HG03108 (cell line): Measurements from ENCODE around the gene PTPRCAP.

Source experiments
- ATAC-seq: cut with Tn5 transposase; IDR thresholded peaks from one replicate; pipeline ENCODE4 v1.9.1; 2021; ENCODE audit warnings: moderate library complexity; ENCODE audit not compliant: unreplicated experiment

The PTPRCAP gene

DNA sequence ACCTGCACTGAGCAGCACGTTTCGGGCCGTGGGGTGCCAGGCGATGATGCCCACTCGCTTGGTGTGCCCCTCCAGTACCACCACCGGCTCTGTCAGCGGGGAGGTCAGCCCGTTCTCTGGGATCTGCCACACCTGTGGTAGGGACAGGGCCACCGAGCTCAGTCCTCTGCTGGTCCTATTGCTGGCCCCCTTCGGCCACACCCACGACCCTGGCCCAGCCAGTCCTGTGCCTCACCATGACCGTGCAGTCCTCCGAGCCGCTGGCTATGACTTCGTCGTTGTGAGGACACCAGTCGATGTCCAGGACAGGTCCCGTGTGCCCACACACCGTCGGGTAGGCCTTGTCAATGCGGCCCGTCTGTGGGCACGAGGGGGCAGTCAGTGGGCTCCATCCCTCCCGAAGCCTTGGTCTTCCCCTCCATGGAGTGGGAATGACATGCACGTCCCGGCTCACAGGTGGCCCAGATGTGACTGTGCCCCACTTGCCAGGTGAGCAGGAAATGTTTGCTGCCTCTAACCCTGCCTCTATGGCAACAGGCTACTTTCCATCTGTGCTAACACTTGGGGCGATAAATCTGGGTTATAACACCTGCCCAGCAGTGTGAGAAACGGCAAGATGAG, 4.4 kb upstream of the PTPRCAP start:
- no peak for ATAC-seq

DNA sequence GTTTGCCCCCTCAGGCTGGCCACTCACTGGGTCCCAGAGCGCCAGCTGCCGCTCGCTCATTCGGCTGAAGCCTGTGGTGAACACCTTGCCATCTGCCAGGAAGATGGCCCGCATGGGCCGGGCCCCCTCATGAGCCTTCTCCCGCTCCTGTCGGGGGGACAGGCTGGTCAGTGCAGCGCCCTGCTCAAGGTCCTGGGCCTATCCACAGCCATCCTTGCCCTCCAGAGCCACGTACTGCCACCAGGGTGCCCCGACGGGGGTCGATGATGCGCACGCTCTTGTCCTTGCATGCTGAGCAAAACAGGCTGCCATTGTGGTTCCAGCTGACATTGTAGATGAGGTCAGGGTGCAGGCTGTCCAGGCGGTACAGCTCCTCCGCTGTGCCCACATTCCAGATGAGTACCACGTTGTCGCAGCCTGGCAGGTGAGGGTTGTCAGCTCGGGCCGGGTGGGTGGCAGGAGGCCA, 3.6 kb upstream of the PTPRCAP start:
- no peak for ATAC-seq

DNA sequence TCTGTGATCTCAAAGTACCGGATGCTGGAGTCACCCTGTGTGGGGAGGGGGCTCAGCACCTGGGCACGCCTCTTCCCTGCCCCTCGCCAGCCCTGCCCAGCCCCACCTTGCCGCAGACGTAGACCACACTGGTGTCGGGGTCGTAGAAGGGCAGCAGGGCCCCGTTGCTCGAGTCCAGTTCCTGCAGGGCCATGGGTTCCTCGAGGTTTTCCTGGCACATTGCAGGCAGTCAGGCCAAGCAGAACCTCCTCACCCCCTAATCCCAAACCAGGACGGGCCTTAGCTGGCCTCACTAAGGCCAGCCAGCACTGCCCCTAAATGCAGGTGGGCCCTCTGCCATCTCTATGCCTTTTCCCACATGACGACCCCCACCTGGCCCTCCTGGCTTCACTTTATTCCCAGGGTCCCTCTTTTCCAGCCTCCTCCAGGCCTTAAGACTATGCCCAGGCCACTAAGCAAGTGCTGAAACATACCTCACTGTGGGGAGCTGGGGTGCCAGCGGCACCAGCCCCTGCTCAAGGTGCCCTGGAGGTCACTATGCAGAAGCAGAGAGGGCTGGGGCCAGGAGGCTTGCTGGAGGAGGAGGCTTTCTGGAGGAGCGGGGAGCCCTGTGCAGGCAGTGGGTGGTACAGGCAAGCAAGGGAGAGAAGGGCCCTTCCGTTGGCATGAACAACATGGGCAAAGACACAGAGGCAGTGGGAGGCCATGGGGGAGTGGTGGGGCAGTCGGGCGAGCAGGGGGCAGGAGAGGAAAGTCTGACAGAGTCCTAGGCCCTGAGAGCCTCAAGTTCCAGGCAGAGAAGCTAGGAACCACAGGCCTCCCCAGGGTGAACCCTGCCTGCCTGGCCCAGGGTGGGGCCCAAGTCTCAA, 3.0 kb upstream of the PTPRCAP start:
- no peak for ATAC-seq

DNA sequence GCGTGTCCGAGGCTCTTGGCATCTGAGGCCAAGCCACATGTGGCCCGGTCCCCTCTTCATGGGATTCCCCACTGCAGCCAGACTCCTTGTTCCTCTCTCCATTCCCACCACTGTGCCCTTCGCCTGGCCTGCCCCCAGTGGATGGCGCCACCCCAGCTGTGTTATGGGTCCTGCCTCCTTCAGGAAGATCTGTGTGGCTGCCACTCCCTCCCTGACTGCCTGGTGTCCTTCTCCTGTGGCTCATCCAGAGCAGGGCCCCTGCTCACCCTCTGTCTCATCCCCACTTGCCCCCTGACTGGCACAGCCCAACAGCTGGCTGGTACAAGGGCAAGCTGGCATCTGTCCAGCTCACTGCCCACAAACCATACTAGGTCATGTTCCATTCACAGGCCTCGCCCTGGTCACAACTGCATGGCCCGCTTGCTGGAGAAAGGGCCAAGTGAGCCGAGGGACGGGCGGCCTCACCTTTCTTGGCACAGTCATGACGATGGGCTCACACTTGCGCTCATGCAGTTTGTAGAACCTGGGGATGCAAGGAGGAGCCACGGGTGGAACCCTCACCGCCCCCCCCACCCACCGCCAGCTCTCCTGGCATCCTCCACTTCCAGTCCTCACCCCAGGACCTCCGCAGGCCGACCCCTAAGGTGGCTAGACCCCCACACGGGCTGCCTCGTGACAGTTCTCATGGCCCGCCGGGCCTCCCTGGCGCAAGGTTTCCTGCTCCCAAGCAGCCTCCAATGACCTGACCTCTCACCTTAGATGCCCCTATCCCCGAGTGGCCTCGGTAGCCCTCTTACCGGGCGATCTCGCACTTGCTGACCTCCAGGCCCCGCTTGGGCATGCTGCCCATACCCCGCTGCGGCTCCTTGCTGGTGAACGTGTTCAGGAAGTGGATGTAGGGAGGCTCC, 2.1 kb upstream of the PTPRCAP start:
- no peak for ATAC-seq

DNA sequence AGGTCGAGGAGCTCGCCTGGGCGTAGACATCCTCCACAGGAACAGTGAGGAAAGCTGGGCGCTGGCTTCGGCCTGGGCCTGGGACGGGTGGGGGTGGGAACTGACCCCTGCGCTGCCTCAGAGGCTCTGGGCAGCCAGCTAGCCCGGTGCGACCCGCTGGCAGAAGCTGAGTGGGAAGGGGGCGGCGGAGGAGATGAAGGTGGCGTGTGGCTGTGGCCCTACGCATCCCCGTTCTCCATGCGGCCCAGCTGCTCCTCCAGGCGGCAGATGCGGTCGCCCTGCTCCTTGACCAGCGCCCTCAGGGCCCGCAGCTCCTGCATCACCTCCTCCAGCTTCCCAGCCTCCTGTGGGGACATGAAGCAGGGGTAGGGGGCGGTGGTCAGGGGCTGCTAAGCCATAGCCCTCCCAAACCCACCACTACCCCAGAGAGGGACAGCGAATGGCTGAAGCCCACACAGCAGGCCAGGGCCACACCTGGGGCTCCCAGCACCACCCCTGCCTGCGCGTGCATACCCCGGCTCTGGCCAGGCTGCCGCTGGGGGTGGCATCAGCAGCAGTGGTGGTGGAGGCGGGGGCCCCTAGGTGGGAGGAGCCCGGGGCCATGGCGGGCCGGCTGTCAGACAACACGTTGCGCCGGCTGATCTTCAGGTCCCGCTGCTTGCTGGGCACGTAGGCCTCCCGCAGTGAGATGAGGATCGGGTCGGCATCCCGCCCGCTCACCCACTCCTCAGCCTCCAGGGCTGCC, 848 bp upstream of the PTPRCAP start:
- no peak for ATAC-seq

DNA sequence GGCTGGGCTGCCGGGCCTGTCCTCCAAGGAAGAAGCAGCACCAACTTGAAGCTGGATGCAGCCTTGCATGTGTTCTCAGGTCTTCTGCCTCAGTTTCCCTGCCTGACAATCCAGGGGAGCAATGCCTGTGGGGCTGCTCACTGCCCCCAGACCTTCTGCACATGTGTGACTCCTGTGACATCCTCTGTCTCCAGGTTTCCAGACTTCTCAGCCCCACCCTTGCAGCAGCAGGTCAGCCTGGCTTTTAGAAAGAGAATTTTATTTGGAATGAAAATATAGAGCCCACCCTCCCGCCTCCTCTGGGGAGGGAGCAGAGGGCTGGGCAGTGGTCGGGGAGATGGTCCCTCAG, 301 bp upstream of the PTPRCAP start:
- ATAC-seq: no peak

DNA sequence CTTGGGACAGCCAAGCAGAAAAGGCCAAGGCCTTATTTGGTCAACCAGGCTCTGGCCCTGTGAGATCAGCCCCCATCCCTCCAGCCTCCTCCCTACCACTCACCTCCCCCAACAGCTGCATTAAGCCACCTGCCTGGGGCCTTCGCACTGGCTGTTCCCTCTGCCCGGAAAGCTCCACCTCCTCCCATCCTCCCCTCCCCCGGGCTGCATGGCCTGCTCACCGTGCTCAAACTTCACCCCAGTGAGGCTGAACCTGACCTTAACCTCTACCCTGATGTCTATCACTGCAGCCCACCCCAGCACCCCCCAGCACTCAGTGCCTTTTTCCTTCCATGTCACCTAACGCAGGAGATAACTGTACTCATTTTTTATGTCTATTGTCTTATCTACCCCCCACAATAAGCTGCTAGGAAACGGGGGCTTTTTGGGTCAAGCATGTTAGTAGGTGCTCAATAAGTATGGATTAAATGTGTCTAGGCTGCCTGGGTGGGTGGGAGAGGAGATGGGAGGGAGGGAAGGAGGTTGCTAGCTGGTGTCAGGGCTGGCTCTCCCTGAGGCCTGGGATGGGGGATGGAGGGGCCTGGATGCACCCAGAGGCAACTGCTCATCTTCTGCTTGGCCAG, 912 bp downstream of the PTPRCAP start:
- ATAC-seq: peak; percentile 41

DNA sequence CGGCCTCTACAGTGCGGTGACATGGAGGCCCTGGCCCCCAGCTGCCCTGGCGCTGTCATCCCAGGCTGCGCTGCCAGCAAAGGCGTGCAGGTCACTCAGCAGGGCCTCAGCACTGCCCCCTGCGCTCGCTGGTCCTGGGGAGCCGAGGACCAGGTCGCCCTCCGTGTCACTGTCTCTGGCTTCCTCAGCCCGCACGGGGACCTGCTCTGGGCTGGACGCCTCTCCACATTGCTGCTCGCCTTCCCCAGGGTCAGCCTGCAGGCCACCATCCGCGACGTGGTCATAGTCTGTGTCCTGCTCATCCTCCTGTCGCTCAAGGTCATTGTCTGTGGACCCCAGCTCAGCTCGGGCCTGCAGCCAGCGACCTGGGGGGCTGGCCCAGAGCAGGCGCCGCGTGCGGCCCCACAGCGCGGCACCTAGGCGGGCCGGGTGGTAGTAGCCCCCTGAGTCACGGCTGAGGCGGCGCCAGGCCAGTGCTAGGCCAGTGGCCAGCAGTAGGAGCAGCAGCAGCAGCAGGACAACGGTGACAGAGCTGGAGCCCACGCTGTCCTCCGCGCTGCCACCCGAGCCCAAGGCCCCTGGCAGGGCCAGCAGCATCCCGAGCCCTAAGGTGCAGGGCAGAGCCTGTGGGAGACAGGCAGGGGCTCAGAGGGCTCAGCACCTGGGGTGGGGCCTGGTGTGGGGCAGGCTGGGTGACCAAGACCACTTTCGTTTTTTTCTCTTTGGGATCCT, 1.6 kb downstream of the PTPRCAP start:
- no peak for ATAC-seq

DNA sequence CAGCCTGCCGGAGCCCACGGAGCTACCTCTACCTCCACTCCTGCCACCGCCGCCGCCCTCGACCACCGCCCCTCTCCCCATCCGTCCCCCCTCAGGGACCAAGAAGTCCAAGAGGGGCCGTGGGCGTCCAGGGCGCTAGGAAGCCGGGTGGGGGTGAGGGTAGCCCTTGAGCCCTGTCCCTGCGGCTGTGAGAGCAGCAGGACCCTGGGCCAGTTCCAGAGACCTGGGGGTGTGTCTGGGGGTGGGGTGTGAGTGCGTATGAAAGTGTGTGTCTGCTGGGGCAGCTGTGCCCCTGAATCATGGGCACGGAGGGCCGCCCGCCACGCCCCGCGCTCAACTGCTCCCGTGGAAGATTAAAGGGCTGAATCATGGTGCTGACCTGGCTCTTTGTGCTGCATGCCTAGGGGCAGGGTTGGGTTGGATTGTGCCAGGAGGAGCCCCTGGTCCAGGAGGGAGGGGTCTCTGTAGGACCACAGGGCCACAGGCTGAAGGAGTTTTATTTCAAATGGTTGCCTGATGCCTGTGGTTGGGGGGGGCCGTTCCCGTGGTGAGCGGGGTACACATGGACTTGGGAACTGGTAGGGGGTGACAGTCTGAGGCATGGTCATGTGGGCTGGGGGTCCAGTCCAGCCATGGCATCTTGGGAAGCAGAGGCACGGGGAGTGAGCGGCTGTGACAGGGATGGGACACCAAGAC, 2.3 kb downstream of the PTPRCAP start:
- ATAC-seq: no peak

DNA sequence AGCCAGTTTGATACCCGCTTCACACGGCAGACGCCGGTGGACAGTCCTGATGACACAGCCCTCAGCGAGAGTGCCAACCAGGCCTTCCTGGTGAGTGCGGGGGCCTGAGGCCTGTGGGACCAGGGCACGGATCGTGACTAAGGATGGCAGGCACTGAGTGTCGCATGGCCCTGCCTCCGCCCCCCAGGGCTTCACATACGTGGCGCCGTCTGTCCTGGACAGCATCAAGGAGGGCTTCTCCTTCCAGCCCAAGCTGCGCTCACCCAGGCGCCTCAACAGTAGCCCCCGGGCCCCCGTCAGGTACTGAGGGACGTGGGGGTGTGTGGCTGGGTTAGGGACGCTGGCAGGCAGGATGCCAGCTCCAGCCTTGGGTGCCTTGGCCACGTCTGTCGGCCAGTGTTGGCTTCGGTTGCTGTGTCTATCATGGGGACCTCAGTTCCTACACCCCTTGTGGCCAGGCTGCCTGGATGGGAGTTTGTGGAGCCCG, 3.0 kb downstream of the PTPRCAP start:
- no peak for ATAC-seq

DNA sequence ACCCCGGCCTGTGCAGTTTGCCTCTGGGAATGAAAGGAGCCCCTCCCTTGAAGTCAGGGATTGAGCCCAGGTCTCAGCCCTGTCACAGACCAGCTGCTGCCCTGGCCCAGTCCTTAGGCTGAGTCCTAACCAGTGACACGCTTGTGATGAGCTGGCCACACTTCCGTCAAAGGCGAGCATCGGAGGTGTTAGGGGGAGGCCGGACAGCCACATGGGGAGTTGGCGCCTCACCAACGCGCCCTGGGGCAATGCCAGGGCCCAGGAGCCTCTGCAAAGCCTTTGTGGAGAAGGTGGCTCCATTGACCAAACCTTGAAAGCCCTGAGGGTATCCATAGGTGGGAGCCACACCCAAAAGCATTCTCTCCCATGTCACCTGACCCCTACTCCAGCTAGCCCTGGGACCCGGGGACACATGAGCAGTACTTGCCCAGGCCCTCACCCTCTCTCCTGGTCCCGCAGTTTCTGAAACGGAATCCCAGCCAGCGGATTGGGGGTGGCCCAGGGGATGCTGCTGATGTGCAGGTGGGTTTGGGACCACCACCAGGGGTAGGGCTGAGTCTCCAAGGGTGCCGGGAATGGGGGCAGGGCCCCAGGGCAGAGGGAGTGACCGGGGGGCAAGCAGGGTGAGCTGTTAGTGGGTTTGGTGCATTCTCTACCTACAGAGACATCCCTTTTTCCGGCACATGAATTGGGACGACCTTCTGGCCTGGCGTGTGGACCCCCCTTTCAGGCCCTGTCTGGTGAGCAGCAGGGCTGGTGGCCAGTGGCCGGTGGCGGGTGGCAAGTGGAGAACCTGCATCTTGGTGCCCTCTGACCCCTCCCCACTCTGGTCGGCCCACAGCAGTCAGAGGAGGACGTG, 3.7 kb downstream of the PTPRCAP start:
- ATAC-seq: no peak

DNA sequence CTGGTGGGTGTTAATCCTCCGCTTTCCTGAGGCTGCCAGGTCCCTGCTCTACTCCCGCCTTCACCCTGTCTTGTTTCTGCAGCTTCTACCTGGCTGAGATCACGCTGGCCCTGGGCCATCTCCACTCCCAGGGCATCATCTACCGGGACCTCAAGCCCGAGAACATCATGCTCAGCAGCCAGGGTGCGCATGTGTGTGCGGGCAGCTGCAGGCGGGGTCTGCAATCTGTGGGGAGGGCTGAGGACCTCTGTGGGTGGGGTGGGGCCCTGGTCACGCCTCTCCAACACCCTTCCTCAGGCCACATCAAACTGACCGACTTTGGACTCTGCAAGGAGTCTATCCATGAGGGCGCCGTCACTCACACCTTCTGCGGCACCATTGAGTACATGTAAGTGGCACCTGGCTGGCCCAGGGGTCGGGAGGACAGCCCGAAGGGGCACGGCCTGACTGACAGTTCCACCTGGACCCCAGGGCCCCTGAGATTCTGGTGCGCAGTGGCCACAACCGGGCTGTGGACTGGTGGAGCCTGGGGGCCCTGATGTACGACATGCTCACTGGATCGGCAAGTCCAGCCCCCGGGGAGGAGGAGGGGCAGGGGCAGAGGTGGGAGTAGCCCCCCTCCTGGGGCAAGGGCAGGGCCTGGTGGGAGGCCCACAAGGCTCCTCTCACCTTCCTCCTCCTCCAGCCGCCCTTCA, 4.7 kb downstream of the PTPRCAP start:
- no peak for ATAC-seq

DNA sequence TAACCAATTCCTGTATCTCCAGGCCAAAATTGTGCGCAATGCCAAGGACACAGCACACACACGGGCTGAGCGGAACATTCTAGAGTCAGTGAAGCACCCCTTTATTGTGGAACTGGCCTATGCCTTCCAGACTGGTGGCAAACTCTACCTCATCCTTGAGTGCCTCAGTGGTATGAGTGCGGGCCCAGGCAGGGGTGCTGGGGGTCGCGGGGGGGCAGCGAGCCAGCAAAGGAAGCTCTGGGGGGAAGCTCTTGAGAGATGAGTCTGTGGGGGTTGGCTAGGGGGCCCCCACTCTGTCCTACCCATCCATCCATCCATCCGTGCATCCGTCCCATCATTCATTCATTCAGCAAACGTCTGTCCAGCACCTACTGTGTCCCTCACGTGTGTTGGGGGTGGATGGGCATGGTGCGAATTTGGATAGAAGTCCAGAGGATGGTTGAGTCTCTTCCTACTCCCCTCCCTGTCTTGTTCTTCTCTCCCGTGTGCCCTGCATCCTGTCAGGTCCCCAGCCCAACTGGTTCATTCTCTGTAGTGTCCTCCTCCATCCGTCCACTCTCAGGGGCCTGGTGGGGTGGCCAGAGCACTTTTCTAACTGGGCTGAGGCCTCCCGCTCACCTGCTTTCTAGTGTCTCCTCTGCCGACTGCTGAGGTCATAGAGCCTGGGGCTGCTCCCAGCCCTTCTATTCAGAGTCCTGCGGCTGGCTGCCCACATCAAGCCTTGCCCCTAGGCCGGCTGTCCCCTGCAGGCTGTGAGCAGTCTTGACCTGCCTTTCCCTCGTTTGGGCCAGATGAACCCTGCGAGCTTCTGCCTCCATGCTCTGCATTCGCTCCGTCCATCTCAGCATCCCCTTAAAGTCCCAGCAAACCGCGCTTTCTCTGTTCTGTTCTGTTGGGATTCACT, 5.9 kb downstream of the PTPRCAP start:
- no peak for ATAC-seq

DNA sequence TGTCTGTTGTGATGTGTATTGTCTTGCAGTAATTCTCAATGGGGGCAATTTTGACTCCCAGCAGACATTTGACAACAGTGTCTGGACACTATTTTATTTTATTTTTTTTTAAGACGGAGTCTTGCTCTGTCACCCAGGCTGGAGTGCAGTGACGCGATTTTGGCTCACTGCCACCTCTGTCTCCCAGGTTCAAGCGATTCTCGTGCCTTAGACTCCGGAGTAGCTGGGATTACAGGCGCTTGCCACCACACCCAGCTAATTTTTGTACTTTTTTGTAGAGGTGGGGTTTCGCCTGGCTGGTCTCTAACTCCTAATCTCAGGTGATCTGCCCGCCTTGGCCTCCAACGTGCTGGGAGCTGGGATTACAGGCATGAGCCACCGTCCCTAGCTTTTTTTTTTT, 7.8 kb downstream of the PTPRCAP start:
- no peak for ATAC-seq

DNA sequence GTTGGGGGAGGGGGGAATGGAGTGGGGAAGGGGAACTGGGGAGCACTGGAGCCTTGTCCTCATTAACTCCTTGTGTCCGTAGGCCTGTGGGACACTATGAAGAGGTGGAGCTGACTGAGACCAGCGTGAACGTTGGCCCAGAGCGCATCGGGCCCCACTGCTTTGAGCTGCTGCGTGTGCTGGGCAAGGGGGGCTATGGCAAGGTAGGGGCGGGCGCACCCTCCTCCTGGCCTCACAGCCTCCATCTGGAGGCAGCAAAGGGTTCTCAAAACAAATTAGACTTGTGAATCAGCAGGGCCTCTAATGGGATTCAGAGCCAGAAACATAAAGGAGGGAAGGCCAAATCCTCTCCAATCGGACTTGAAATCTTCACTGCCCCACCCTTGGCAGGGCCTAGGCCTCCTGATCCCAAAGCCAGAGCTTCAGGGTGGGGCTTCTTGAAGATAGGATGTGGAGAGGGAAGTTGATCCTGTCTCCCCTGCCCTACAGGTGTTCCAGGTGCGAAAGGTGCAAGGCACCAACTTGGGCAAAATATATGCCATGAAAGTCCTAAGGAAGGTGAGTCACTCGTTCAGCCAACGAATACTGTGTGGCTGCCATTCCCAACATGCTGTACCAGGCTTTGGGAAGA, 8.3 kb downstream of the PTPRCAP start:
- no peak for ATAC-seq
